ENCODE data around the gene CLTC.

DNA sequence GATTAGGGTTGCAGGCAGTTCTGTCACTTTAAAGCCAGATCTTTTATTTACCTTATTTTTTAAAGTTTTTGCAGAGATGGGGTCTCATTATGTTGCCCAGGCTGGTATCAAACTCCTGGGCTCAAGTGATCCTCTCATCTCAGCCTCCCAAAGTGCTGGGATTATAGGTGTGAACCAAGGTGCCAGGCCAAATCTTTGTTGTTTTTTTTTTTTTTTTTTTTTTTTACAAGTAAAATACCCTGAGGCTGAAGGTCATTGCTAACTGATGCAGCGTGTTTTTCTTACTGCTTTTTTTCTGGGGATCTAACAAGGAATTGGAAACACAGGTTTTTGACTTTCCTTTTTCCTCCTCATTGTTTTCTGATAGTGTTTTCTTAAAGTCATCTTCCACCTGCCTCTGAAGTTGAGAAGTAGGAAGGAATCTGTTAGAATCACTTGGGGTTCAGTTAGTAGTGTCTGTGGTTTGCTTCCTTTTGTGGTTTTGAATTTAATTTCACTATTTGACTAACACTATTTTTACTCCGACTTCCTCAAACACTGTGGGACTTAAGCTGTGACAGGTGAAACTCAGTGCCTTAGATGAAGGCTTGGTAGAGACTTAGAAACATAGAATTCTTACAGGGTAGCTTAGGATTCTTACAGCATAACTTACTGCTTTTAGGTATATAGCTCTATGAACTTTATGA is 22.2 kb downstream of the CLTC start:
- TF ChIP-seq, protein P1, sequence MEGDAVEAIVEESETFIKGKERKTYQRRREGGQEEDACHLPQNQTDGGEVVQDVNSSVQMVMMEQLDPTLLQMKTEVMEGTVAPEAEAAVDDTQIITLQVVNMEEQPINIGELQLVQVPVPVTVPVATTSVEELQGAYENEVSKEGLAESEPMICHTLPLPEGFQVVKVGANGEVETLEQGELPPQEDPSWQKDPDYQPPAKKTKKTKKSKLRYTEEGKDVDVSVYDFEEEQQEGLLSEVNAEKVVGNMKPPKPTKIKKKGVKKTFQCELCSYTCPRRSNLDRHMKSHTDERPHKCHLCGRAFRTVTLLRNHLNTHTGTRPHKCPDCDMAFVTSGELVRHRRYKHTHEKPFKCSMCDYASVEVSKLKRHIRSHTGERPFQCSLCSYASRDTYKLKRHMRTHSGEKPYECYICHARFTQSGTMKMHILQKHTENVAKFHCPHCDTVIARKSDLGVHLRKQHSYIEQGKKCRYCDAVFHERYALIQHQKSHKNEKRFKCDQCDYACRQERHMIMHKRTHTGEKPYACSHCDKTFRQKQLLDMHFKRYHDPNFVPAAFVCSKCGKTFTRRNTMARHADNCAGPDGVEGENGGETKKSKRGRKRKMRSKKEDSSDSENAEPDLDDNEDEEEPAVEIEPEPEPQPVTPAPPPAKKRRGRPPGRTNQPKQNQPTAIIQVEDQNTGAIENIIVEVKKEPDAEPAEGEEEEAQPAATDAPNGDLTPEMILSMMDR (IDR thresholded peaks at IDR 0.05), result no peak
- TF ChIP-seq POLR2A (IDR thresholded peaks at IDR 0.05), result no peak
